ENCODE data around the gene ADPRHL1.

GRCh38 chr13:113353254-113353653 is 100.0 kb downstream of the ADPRHL1 start:
- TF ChIP-seq CTCF (IDR thresholded peaks at IDR 0.05 in 8 of 11, conservative IDR thresholded peaks at IDR 0.05 in 3 of 11) (no peak), POLR2A (IDR thresholded peaks at IDR 0.05) (no peak)

Data from spleen (tissue), 7 donors.